Ovary (tissue), 1 donor: ENCODE results near the gene TPST2.

Source experiments
- EP300 ChIP-seq: sonication (generic); formaldehyde crosslinking; IDR thresholded peaks from one replicate; pipeline ENCODE4 v1.6.1; 2017; ENCODE audit warnings: antibody characterized with exemption
- POLR2A ChIP-seq: fragments of 450-650 bp; IDR thresholded peaks from one replicate; pipeline ENCODE4 v1.6.1; 2017; ENCODE audit warnings: antibody characterized with exemption, mild to moderate bottlenecking, moderate library complexity

DNA sequence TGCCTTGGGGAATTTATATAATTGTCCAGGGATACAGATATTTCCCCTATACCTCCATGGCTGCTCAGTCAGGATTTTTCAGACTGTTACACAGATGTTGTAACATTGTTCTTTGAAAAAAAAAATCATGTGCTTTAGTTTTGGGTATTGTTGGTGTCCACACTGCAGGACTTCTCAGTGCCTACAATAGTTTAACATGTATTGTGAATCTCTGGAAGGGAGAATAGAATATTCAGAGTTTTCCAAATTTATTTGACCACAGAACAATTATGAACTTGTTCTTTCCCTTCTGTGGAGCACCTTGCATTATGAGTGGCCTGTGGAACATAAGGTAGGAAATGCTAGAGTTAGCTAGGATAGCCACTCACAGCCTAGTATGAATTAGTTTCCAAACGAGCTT is 46.4 kb upstream of the TPST2 start:
- TF ChIP-seq EP300 (no peak), POLR2A (no peak)
